ENCODE measurements around the gene MOCOS. TPM values are rescaled to one million over a fixed set of nuclear protein-coding genes. Genes with fewer than 3 reads are reported as not detected.

Gene MOCOS
- total and polyA plus RNA-seq, 10 donors, result 0.13 to 2.7 (median 0.53) TPM

- Histone ChIP-seq H3K36me3 (no peaks in the 10 kb centered on the region), H3K27me3 (replicated peaks in 1 of 7) (peaks cover 0 to 48% (median 0%) of the 10 kb centered on the region in 7 donors), H3K9me3 (peaks cover 0 to 3% (median 0%) of the 10 kb centered on the region in 8 donors), H3K27ac (no peak overlapping the region), H3K4me3 (no peak overlapping the region), H3K4me1 (no peaks in the 10 kb centered on the region)
- DNase-seq, result no peak
- TF ChIP-seq POLR2A (IDR thresholded peaks at IDR 0.05) (no peak), POLR2AphosphoS5 (IDR thresholded peaks at IDR 0.05) (no peak), CTCF (IDR thresholded peaks at IDR 0.05 in 8 of 11, conservative IDR thresholded peaks at IDR 0.05 in 3 of 11) (no peak)
- 71 to 90% (median 75%) methylated on average over 6 of the region's 6 CpGs for WGBS, 5 donors
- intact Hi-C loops (cut with DNase I; ENCODE audit: low total_unique reads), result loop anchor here (5.0 to 10.0 kb wide), 3 partner anchors 186 to 529 kb away; no protein-coding TSS in a partner anchor
Measured at GRCh38 chr18:36283448-36283847, 96.2 kb downstream of the MOCOS start.

GRCh38 chr18:36284268-36284667 is 97.0 kb downstream of the MOCOS start:
- Histone ChIP-seq H3K9me3 (peaks cover 0 to 12% (median under 1%) of the 10 kb centered on the region in 8 donors), H3K36me3 (no peaks in the 10 kb centered on the region), H3K4me1 (no peaks in the 10 kb centered on the region), H3K27ac (no peak overlapping the region), H3K4me3 (no peak overlapping the region), H3K27me3 (replicated peaks in 1 of 7) (peaks cover 0 to 48% (median 0%) of the 10 kb centered on the region in 7 donors)
- no peak for TF ChIP-seq CTCF (IDR thresholded peaks at IDR 0.05 in 8 of 11, conservative IDR thresholded peaks at IDR 0.05 in 3 of 11)
- TF ChIP-seq POLR2AphosphoS5 (IDR thresholded peaks at IDR 0.05), result no peak
- no peak for TF ChIP-seq POLR2A (IDR thresholded peaks at IDR 0.05)
- intact Hi-C loops (cut with DNase I; ENCODE audit: low total_unique reads), result loop anchor here (5.0 to 10.0 kb wide), 3 partner anchors 187 to 529 kb away; no protein-coding TSS in a partner anchor
- DNase-seq, result no peak
- 43 to 76% (median 59%) methylated on average over 4 of the region's 4 CpGs for WGBS, 5 donors

GRCh38 chr18:36284671-36285295 is 97.5 kb downstream of the MOCOS start:
- no peak for DNase-seq
- WGBS, 5 donors, result 29 to 35% (median 32%) methylated on average over 6 of the region's 6 CpGs
- peak; percentile 64 to 88 (median 82) for TF ChIP-seq CTCF (IDR thresholded peaks at IDR 0.05 in 8 of 11, conservative IDR thresholded peaks at IDR 0.05 in 3 of 11)
- no peak for TF ChIP-seq POLR2AphosphoS5 (IDR thresholded peaks at IDR 0.05)

GRCh38 chr18:36287653-36288052 is 100.4 kb downstream of the MOCOS start:
- Histone ChIP-seq H3K9me3 (peaks cover 0 to 15% (median 2%) of the 10 kb centered on the region in 8 donors), H3K4me3 (no peak overlapping the region), H3K4me1 (no peaks in the 10 kb centered on the region), H3K36me3 (no peaks in the 10 kb centered on the region), H3K27ac (no peak overlapping the region), H3K27me3 (replicated peaks in 1 of 7) (peaks cover 0 to 34% (median 0%) of the 10 kb centered on the region in 7 donors)
- DNase-seq, result no peak
- no peak for TF ChIP-seq CTCF (IDR thresholded peaks at IDR 0.05 in 8 of 11, conservative IDR thresholded peaks at IDR 0.05 in 3 of 11)
- TF ChIP-seq POLR2AphosphoS5 (IDR thresholded peaks at IDR 0.05), result no peak
- no peak for TF ChIP-seq POLR2A (IDR thresholded peaks at IDR 0.05)
- intact Hi-C loops (cut with DNase I; ENCODE audit: low total_unique reads), result loop anchor here (10.0 kb wide), 1 partner anchor 533 kb away; no protein-coding TSS in a partner anchor
- WGBS, 5 donors, result 67 to 90% (median 82%) methylated on average over 2 of the region's 2 CpGs

More at GRCh38 chr18:36284671-36285295, 97.5 kb downstream of the MOCOS start:
- Histone ChIP-seq H3K4me1 (no peaks in the 10 kb centered on the region), H3K27ac (no peak overlapping the region), H3K4me3 (no peak overlapping the region), H3K27me3 (replicated peaks in 1 of 7) (peaks cover 0 to 47% (median 0%) of the 10 kb centered on the region in 7 donors), H3K36me3 (no peaks in the 10 kb centered on the region), H3K9me3 (peaks cover 0 to 15% (median 2%) of the 10 kb centered on the region in 8 donors)
- intact Hi-C loops (cut with DNase I; ENCODE audit: low total_unique reads), result loop anchor here (5.0 to 10.0 kb wide), 3 partner anchors 187 to 530 kb away; no protein-coding TSS in a partner anchor
